Endometrial microvascular endothelial cells (primary cell): ENCODE data around the gene ZNF19. TPM values are rescaled to one million over a fixed set of nuclear protein-coding genes. Genes with fewer than 3 reads are reported as not detected.

Experiments
- in situ Hi-C: cut with HindIII; loops from 2 replicates; pipeline ENCODE4 v1.10.0; 2017; ENCODE audit warnings: low sequenced_read_pairs, low pct_unique_long_range_greater_than_20kb; ENCODE audit errors: inconsistent ontology term
- total RNA-seq: library from RNA; depleted of rRNA; stranded (reverse); fragments of >200 nt; gene quantifications from one replicate; pipeline ENCODE4 v1.2.3, GENCODE V29; 2015; ENCODE audit errors: inconsistent ontology term

The ZNF19 gene
- total RNA-seq, 1 donor from 2014 or later: 0.37 TPM

- in situ Hi-C loops: no loop called here
Observed at GRCh38 chr16:71493213-71493612, 4.1 kb upstream of the ZNF19 start.

GRCh38 chr16:71492786-71493185 is 3.7 kb upstream of the ZNF19 start:
- in situ Hi-C loops: no loop called here

GRCh38 chr16:71491054-71491453 is 1.9 kb upstream of the ZNF19 start:
- in situ Hi-C loops: no loop called here

GRCh38 chr16:71490361-71490760 is 1.2 kb upstream of the ZNF19 start:
- in situ Hi-C loops: no loop called here

- in situ Hi-C loops: no loop called here
Observed at GRCh38 chr16:71484006-71484893, 4.9 kb downstream of the ZNF19 start.

GRCh38 chr16:71482569-71482968 is 6.6 kb downstream of the ZNF19 start:
- in situ Hi-C loops: no loop called here

- in situ Hi-C loops: no loop called here
Observed at GRCh38 chr16:71480956-71481355, 8.2 kb downstream of the ZNF19 start.

GRCh38 chr16:71479420-71479819 is 9.7 kb downstream of the ZNF19 start:
- in situ Hi-C loops: no loop called here

- in situ Hi-C loops: no loop called here
Observed at GRCh38 chr16:71476457-71477124, 12.5 kb downstream of the ZNF19 start.

- in situ Hi-C loops: no loop called here
Observed at GRCh38 chr16:71474864-71475263, 14.3 kb downstream of the ZNF19 start.

- in situ Hi-C loops: no loop called here
Observed at GRCh38 chr16:71473891-71474290, 15.2 kb downstream of the ZNF19 start.

GRCh38 chr16:71472931-71473330 is 16.2 kb downstream of the ZNF19 start:
- in situ Hi-C loops: no loop called here

GRCh38 chr16:71472051-71472450 is 17.1 kb downstream of the ZNF19 start:
- in situ Hi-C loops: no loop called here

GRCh38 chr16:71467810-71468209 is 21.3 kb downstream of the ZNF19 start:
- in situ Hi-C loops: no loop called here

- in situ Hi-C loops: no loop called here
Observed at GRCh38 chr16:71464231-71464630, 24.9 kb downstream of the ZNF19 start.

GRCh38 chr16:71461686-71462648 is 27.2 kb downstream of the ZNF19 start, which contains the start of gene ZNF23:
TSS of gene ZNF23 (minus strand) at chr16:71462247. CDS start at chr16:71456796, 5,451 bp downstream.
- in situ Hi-C loops: no loop called here

GRCh38 chr16:71460941-71461340 is 28.2 kb downstream of the ZNF19 start:
- in situ Hi-C loops: no loop called here

- in situ Hi-C loops: no loop called here
Observed at GRCh38 chr16:71460236-71460635, 28.9 kb downstream of the ZNF19 start.

- in situ Hi-C loops: no loop called here
Observed at GRCh38 chr16:71459510-71459909, 29.6 kb downstream of the ZNF19 start.
